ENCODE results near the gene PIP5KL1.

Gene PIP5KL1

GRCh38 chr9:127872369-127873222 is 58.0 kb downstream of the PIP5KL1 start:
- no peaks in the 10 kb centered on the region for H3K9me3 ChIP-seq (ENCODE audit: insufficient read depth, low read length)
- H3K9ac ChIP-seq (ENCODE audit: low read length): no peak overlapping the region
- H3F3A ChIP-seq (ENCODE audit: insufficient read depth): no peaks in the 10 kb centered on the region
- H3K27ac ChIP-seq (ENCODE audit: low read depth, low read length): no peak overlapping the region
- no peak overlapping the region for H2AFZ ChIP-seq (ENCODE audit: low read depth, low read length, severe bottlenecking)
- H3K4me2 ChIP-seq (ENCODE audit: low read depth, low read length, poor library complexity, severe bottlenecking): no peak overlapping the region
- no peaks in the 10 kb centered on the region for H3K27me3 ChIP-seq (ENCODE audit: low read length)
- no peaks in the 10 kb centered on the region for H4K20me1 ChIP-seq (ENCODE audit: low read depth, low read length)
- no peaks in the 10 kb centered on the region for H3K9me2 ChIP-seq (replicated peaks; ENCODE audit: insufficient read depth, low read length)
- H3K79me2 ChIP-seq (ENCODE audit: insufficient read depth, low read length): no peaks in the 10 kb centered on the region
- no peaks in the 10 kb centered on the region for H3K36me3 ChIP-seq (ENCODE audit: low read length)
- TF ChIP-seq EZH2phosphoT487 (conservative IDR thresholded peaks at IDR 0.05; ENCODE audit: low read length): no peak
- TF ChIP-seq CTCF (IDR thresholded peaks at IDR 0.05; ENCODE audit: insufficient read depth, low read length, poor library complexity, severe bottlenecking): no peak
- no peak overlapping the region for H3K4me3 ChIP-seq (ENCODE audit: insufficient read depth, low read length, poor library complexity, severe bottlenecking)

- Histone ChIP-seq H3K27me3 (ENCODE audit: low read length) (no peaks in the 10 kb centered on the region), H3K4me2 (ENCODE audit: low read depth, low read length, poor library complexity, severe bottlenecking) (no peak overlapping the region), H3K79me2 (ENCODE audit: insufficient read depth, low read length) (no peaks in the 10 kb centered on the region), H3K9me2 (replicated peaks; ENCODE audit: insufficient read depth, low read length) (no peaks in the 10 kb centered on the region), H4K20me1 (ENCODE audit: low read depth, low read length) (no peaks in the 10 kb centered on the region), H3K4me3 (ENCODE audit: insufficient read depth, low read length, poor library complexity, severe bottlenecking) (no peak overlapping the region), H3F3A (ENCODE audit: insufficient read depth) (no peaks in the 10 kb centered on the region), H3K27ac (ENCODE audit: low read depth, low read length) (no peak overlapping the region), H2AFZ (ENCODE audit: low read depth, low read length, severe bottlenecking) (no peak overlapping the region), H3K9ac (ENCODE audit: low read length) (no peak overlapping the region), H3K36me3 (ENCODE audit: low read length) (no peaks in the 10 kb centered on the region), H3K9me3 (ENCODE audit: insufficient read depth, low read length) (no peaks in the 10 kb centered on the region)
- TF ChIP-seq EZH2phosphoT487 (conservative IDR thresholded peaks at IDR 0.05; ENCODE audit: low read length) (no peak), CTCF (IDR thresholded peaks at IDR 0.05; ENCODE audit: insufficient read depth, low read length, poor library complexity, severe bottlenecking) (no peak)
Observed at GRCh38 chr9:127871531-127871930, 59.0 kb downstream of the PIP5KL1 start.

- no peak overlapping the region for H3K4me2 ChIP-seq (ENCODE audit: low read depth, low read length, poor library complexity, severe bottlenecking)
- no peak overlapping the region for H3K4me3 ChIP-seq (ENCODE audit: insufficient read depth, low read length, poor library complexity, severe bottlenecking)
- no peak for TF ChIP-seq EZH2phosphoT487 (conservative IDR thresholded peaks at IDR 0.05; ENCODE audit: low read length)
- TF ChIP-seq CTCF (IDR thresholded peaks at IDR 0.05; ENCODE audit: insufficient read depth, low read length, poor library complexity, severe bottlenecking): no peak
- no peaks in the 10 kb centered on the region for H4K20me1 ChIP-seq (ENCODE audit: low read depth, low read length)
- H3K9me2 ChIP-seq (replicated peaks; ENCODE audit: insufficient read depth, low read length): no peaks in the 10 kb centered on the region
- no peak overlapping the region for H3K9ac ChIP-seq (ENCODE audit: low read length)
- H3F3A ChIP-seq (ENCODE audit: insufficient read depth): no peaks in the 10 kb centered on the region
- H3K9me3 ChIP-seq (ENCODE audit: insufficient read depth, low read length): no peaks in the 10 kb centered on the region
- H2AFZ ChIP-seq (ENCODE audit: low read depth, low read length, severe bottlenecking): no peak overlapping the region
- H3K27ac ChIP-seq (ENCODE audit: low read depth, low read length): no peak overlapping the region
- no peaks in the 10 kb centered on the region for H3K79me2 ChIP-seq (ENCODE audit: insufficient read depth, low read length)
- H3K36me3 ChIP-seq (ENCODE audit: low read length): no peaks in the 10 kb centered on the region
- no peaks in the 10 kb centered on the region for H3K27me3 ChIP-seq (ENCODE audit: low read length)
Observed at GRCh38 chr9:127870887-127871286, 59.7 kb downstream of the PIP5KL1 start.
